Forelimb muscle (tissue), 1 donor: ENCODE data around the gene COPE. TPM values are rescaled to one million over a fixed set of nuclear protein-coding genes. Genes with fewer than 3 reads are reported as not detected.
"Not testable (repeated sequence)": the region's sequence is repeated elsewhere in the genome, so short reads cannot be mapped to it uniquely, and the experiment has no call there.

ENCODE experiments used
- DNase-seq: peaks from one replicate; pipeline ENCODE4 v3.0.0-alpha.2; 2013; ENCODE audit warnings: low read depth
- polyA plus RNA-seq: library from polyadenylated mRNA; unstranded; fragments of 120-200 nt; gene quantifications from one replicate; pipeline ENCODE4 v1.2.1, GENCODE V29; 2013; ENCODE audit not compliant: insufficient read length

COPE gene
- polyA plus RNA-seq, 1 donor = 74.9 TPM

- DNase-seq = no peak
These were observed 10.1 kb downstream of the COPE start for GRCh38 chr19:18908917-18909619.

DNA sequence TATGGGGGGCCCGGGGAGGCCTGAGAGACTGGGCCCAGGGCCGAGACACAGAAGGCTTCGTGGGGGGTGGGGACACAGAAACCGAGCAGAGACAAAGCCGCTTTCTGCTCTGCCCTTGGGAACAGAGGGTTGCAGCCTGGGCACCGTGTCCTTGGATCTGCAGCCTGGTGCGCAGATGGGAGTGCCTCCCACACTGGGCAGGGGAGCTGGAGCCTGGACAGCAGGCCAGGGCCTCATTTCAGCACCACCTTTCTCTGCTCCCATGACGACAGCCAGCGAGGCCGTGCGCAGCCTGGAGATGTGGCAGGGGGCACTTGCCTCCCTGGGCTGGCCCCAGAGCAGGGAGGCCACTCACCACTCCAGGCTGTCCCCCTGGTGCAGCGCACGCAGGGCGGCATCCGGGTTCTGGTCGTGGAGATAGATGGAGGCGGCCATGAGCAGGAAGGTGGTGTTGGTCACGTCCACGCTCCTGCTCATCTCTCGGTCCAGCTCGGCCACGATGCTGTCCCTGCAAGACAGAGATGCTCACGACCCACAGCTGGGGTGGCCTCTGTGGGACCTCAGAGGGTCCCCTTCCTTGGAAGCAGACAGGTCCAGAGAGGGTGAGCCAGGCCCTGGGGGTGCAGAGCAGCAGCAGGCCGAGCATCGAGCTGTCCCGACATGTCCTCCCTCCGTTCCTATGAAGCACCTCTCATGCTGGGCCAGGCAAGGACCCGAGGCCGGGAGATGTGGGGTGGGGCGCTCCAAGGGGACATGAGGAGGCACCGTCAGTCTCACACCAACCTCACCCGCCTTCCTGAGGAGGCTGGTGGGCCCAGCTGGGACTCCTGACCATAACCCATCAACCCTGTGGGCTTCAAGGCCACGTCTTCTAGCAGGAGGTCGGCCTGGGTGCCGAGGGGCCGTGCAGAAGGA is 12.3 kb downstream of the COPE start:
- DNase-seq = no peak

GRCh38 chr19:18905513-18906236 is 13.5 kb downstream of the COPE start:
- no peak for DNase-seq

DNA sequence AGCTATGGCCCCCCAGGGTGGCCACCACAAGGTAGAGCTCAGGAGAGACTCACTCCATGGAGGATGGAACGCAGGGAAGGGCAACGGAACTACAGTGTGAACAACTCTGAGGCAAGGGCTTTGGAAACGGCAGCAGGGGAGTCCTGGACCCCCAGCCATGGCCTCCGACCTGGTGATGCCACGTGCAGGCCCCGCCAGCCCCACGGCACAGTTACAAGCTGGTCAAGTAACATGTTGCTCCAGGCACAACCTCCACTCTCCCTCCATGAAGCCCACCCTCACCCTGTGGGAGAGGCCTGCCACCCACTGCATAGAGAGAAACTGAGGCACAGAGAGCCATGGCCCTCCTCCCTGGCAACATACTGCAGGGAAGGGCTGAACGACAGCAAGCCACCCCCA is 14.1 kb downstream of the COPE start:
- DNase-seq = no peak

DNA sequence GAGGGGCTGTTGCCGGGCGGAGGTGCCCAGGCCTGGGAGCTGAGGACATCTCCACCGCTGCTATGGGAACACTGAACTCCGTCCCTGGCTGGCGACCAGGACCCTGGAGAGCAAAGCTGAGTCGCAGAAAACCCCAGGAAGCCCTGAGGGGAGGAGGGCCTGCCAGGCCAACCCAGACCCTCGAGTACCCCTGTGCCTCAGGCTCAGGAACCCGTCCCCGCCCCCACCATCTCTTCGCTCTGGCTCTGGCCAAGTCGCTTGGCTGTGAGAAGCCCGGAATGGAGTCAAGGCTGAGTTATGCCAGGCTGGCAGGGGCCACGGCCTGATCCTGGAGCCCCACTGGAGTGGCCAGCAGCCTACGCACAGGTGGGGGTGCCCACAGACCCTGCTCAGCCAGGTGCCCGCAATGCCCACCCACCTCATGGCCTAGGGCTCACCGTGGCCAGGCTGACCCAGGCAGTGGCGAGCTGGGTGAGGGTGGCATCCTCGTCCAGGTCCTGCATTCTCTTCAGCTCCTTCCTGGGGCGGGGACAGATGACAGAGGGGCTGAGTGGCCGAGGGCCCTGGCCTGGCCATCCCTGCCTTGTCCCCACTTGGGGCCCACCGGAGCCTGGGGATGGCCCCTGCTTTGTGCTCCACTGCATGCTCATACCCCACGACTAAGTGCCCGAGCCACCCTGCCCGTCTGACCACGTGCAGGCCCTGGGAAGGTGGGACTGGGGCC is 14.7 kb downstream of the COPE start:
- DNase-seq = no peak

- no peak for DNase-seq
These were observed 15.8 kb downstream of the COPE start for GRCh38 chr19:18903156-18904037.

- DNase-seq = not testable (repeated sequence)
These were observed 16.7 kb downstream of the COPE start for GRCh38 chr19:18902519-18902918.

DNA sequence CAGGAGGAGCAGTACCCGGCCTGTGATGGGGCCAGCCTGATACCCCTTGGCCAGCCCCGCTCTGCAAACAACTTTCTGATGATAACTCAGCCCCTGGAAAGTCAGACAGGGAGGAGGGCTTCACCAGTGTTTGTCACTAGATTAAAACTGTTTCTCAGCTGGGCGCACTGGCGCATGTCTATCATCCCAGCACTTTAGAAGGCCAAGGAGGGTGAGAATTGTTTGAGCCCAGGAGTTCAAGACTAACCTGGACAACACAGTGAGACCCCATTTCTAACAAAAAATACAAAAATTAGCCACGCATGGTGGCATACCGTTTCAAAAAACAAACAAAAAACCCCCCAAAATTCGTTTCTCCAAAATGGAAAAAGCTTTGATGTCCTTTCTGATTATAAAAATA is 17.7 kb downstream of the COPE start:
- DNase-seq = no peak

DNA sequence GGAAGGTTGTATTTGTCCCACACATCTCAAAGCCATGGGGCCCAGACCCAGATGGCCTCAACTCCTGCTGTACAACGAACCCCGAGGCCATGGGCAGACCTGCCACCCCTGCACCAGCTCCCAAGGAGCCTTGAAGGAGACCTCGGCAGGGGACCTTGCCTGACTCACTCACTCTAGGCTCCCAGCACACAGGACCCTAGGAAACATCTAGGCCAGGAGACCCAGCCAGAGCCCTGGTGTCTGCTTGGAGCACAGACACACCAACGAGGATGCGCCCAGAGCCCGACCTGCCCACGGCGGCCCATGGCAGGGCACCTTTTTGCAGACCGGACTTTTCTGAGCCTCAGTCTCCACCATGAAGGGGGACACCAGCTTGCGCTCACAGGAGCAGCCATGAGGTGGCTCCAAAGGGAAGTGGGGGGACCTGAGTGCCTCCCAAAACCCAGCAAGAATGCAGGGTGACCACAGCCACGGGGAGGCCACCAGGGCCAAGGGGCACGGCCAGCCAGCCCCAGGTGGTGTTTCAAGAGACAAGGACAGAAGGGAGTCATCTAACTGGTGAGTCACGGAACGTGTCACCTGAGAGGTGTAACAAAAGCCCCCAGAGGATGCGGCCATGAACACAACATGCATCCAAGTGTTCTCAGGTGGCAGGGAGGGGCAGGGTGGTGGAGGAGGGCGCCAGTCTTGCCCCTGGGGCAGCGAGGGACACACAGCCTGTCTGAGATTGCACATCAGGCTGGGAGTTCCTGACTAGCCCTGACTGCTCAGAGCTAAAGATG is 18.3 kb downstream of the COPE start:
- DNase-seq = no peak

DNA sequence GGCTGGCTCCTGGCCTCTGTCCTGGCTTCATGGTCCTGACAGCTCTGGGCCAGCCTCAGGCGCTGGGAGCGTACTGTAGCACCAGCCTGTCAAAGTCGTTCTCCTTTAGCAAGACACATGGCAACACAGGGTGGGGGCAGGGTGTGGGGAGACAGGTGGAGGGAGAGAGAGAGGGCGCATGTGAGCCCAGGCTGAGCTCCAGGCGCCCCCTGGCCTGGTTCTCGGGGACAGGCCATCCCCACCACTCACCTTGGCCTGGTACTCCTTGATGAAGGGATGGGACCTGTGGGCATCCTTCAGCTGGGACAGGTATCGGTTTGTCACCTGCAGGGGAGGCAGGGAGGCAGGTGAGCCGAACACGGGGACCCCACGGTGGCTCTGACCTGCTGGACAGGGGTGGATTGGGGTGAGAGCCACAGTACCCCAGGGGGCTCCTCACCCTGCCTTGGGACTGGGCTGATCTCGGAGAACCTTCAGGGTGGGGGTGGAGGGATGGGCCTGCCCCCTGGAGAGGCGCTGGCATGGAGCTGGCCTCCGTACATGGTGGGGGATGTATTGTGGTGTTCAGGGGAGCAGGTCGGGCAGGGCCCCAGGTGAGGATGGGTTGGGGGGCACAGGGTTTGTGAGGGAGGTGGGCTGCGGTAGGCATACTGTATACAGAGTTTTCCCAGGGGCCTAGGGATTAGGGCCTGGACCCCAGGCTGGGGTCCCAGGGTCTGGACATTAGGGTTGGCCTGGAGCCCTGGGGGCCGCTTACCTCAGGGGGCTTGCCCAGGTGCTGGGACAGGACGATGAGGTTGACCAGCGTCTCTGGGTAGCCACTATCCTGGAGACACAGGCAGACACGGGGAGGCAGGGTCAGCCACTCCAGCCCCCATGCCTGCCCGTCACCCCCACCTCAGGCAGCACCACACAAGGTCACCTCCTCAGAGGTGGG is 19.3 kb downstream of the COPE start:
- DNase-seq = no peak

- no peak for DNase-seq
These were observed 20.4 kb downstream of the COPE start for GRCh38 chr19:18898607-18899408.

DNA sequence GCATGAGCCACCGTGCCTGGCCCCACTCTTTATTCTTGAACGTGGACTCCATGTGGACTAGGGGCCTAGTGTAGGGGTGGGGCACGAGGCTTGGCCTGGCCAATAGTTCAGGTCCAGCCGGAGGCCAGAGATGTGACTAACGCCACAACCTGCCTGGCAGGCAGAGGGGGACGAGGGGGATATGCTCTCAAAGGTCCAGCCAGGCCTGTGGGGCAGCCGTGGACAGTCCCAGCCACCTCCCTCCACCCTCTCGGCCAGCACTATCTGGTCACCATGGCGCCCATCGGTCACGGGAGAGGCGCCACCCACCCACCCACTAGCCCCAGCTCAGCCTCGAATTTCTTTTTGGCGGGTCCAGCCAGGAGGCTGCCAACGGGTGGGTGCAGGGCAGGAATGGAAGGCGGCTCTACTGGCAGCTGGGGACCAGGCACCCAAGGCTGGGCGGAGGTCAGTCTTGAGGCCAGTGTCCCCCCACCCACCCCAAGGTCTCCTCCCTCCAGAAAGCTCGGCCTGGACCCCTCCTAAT is 21.0 kb downstream of the COPE start:
- no peak for DNase-seq

GRCh38 chr19:18897094-18898029 is 21.8 kb downstream of the COPE start:
- no peak for DNase-seq

- DNase-seq = no peak
These were observed 22.8 kb downstream of the COPE start for GRCh38 chr19:18896421-18896841.

DNA sequence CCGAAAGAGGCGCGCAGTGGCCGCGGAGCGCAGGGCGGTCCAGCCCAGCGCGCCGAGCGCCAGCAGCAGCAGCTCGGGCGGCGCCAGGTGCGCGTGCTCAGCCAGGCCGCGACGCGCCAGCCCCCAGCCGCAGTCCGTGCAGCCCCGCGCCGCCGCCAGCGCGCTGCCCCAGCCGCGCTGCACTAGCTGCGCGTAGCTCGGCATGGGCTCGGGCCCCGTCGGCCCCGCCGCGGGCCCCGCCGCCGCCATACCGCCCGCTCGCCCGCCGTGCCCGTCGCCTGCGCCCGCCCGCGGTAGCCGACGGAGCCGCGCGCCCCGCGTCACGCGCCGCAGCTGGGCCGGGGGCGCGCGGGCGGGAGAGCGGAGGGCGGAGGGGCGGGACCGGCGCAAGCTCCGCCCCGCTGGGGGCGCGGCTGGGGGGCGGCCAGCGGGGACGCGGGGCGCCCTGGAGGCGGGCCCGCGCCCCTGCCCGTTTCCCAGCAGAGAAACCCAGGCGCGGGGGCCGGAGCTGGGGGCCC is 23.3 kb downstream of the COPE start, which contains the start of gene CERS1:
Gene CERS1, minus strand, starts transcription at position 335 of the 518 bp plus-strand sequence. Its CDS starts 86 bp downstream, at position 249.
- no peak for DNase-seq
